ENCODE results near the gene WNT9B. TPM values are rescaled to one million over a fixed set of nuclear protein-coding genes. Genes with fewer than 3 reads are reported as not detected.

Gene WNT9B
- polyA plus RNA-seq, 1 donor from 2014 or later = not detected

- no peak overlapping the region for H2AFZ ChIP-seq (ENCODE audit: low read depth, low read length)
- no peak overlapping the region for H3K9ac ChIP-seq (ENCODE audit: low read length)
- no peaks in the 10 kb centered on the region for H3K9me2 ChIP-seq (ENCODE audit: insufficient read depth, low read length)
- H3K79me2 ChIP-seq (replicated peaks; ENCODE audit: insufficient read depth, low read length) = no peaks in the 10 kb centered on the region
- H4K20me1 ChIP-seq (ENCODE audit: insufficient read depth) = no peaks in the 10 kb centered on the region
- H3K4me2 ChIP-seq (ENCODE audit: low read length) = no peak overlapping the region
- H3K4me3 ChIP-seq (ENCODE audit: low read length) = no peak overlapping the region
- no peaks in the 10 kb centered on the region for H3F3A ChIP-seq (ENCODE audit: insufficient read depth, low read length, poor library complexity, severe bottlenecking)
- no peaks in the 10 kb centered on the region for H3K36me3 ChIP-seq (ENCODE audit: insufficient read depth, low read length)
- no peaks in the 10 kb centered on the region for H3K27me3 ChIP-seq (ENCODE audit: insufficient read depth, low read depth, low read length)
- no peak overlapping the region for H3K27ac ChIP-seq (ENCODE audit: low read length)
- TF ChIP-seq CTCF (IDR thresholded peaks at IDR 0.05; ENCODE audit: poor library complexity, severe bottlenecking) (no peak), RAD21 (conservative IDR thresholded peaks at IDR 0.05) (no peak), POLR2AphosphoS5 (IDR thresholded peaks at IDR 0.05) (no peak), SMC3 (conservative IDR thresholded peaks at IDR 0.05; ENCODE audit: poor library complexity) (no peak), MXI1 (conservative IDR thresholded peaks at IDR 0.05; ENCODE audit: poor library complexity, severe bottlenecking) (no peak), TAF1 (IDR thresholded peaks at IDR 0.05; ENCODE audit: low read depth) (no peak), EP300 (conservative IDR thresholded peaks at IDR 0.05; ENCODE audit: poor library complexity, severe bottlenecking) (no peak), EZH2 (IDR thresholded peaks at IDR 0.05; ENCODE audit: borderline replicate concordance, insufficient read depth, low read length, poor library complexity, severe bottlenecking) (no peak), REST (IDR thresholded peaks at IDR 0.05; ENCODE audit: borderline replicate concordance) (no peak)
- no peaks in the 10 kb centered on the region for H3K9me3 ChIP-seq (ENCODE audit: low read length)
Observed at GRCh38 chr17:46875849-46876352, 24.5 kb downstream of the WNT9B start.

GRCh38 chr17:46876353-46876887 lies 25.0 kb downstream of the WNT9B start:
- Histone ChIP-seq H3K9me2 (ENCODE audit: insufficient read depth, low read length) (no peaks in the 10 kb centered on the region), H3K4me3 (ENCODE audit: low read length) (no peak overlapping the region), H4K20me1 (ENCODE audit: insufficient read depth) (no peaks in the 10 kb centered on the region), H3K4me2 (ENCODE audit: low read length) (no peak overlapping the region), H3K27me3 (ENCODE audit: insufficient read depth, low read depth, low read length) (no peaks in the 10 kb centered on the region), H2AFZ (ENCODE audit: low read depth, low read length) (no peak overlapping the region), H3F3A (ENCODE audit: insufficient read depth, low read length, poor library complexity, severe bottlenecking) (no peaks in the 10 kb centered on the region), H3K9me3 (ENCODE audit: low read length) (no peaks in the 10 kb centered on the region), H3K79me2 (replicated peaks; ENCODE audit: insufficient read depth, low read length) (no peaks in the 10 kb centered on the region), H3K36me3 (ENCODE audit: insufficient read depth, low read length) (no peaks in the 10 kb centered on the region), H3K27ac (ENCODE audit: low read length) (no peak overlapping the region), H3K9ac (ENCODE audit: low read length) (no peak overlapping the region)
- no peak for TF ChIP-seq POLR2AphosphoS5 (IDR thresholded peaks at IDR 0.05)
- TF ChIP-seq MXI1 (conservative IDR thresholded peaks at IDR 0.05; ENCODE audit: poor library complexity, severe bottlenecking) = no peak
- no peak for TF ChIP-seq EZH2 (IDR thresholded peaks at IDR 0.05; ENCODE audit: borderline replicate concordance, insufficient read depth, low read length, poor library complexity, severe bottlenecking)
- TF ChIP-seq SMC3 (conservative IDR thresholded peaks at IDR 0.05; ENCODE audit: poor library complexity) = no peak
- no peak for TF ChIP-seq REST (IDR thresholded peaks at IDR 0.05; ENCODE audit: borderline replicate concordance)
- TF ChIP-seq TAF1 (IDR thresholded peaks at IDR 0.05; ENCODE audit: low read depth) = no peak
- TF ChIP-seq EP300 (conservative IDR thresholded peaks at IDR 0.05; ENCODE audit: poor library complexity, severe bottlenecking) = no peak
- no peak for TF ChIP-seq RAD21 (conservative IDR thresholded peaks at IDR 0.05)
- no peak for TF ChIP-seq CTCF (IDR thresholded peaks at IDR 0.05; ENCODE audit: poor library complexity, severe bottlenecking)
